K562 (cell line): Measurements from ENCODE around the gene HMCN2. TPM values are rescaled to one million over a fixed set of nuclear protein-coding genes. Genes with fewer than 3 reads are reported as not detected.

Source experiments
- ATAC-seq: fragments of 200-7000 bp; cut with Tn5 transposase; 3 replicates; pipeline ENCODE4 v1.9.1; 2020; ENCODE audit warnings: moderate library complexity
- BruUV-seq: library from RNA; stranded (reverse); fragments of 400-500 nt; replicated peaks from 2 replicates; lab custom pipeline; 2021; lab: Mats Ljungman, UMichigan
- CTCF ChIA-PET: fragments of 300-600 bp; formaldehyde crosslinking; extraction: SDS; loops from one replicate; lab custom pipeline; 2021; ENCODE audit warnings: low intra/inter-chr PET ratio; lab: Yijun Ruan, JAX
- POLR2A ChIA-PET: fragments of 300-600, 350-650 bp; sonication (Branson Sonifier 250); formaldehyde crosslinking; extraction: SDS; loops from one replicate; lab custom pipeline; 2021; ENCODE audit warnings: antibody characterized with exemption, inconsistent platforms; lab: Yijun Ruan, JAX
- DNase-seq, 4 experiments: peaks; one replicate each; pipeline versions ENCODE4 v3.0.0 to v3.0.0-alpha.2; 2011 to 2018; ENCODE audit warnings: low spot score in 3 of 4, mixed read lengths in 3 of 4; ENCODE audit errors: extremely low read depth in 1 of 4
- FAIRE-seq: peaks from 2 replicates; lab custom pipeline; 2011; peaks lifted over from hg19 to GRCh38; lab: Jason Lieb, UNC
- H2AFZ ChIP-seq: 2 replicates; pipeline ENCODE4 v1.6.0; 2011; ENCODE audit warnings: low read depth, low read length, control low read depth, inconsistent platforms
- H3K27ac ChIP-seq: fragments of 200-600 bp; 3 replicates; pipeline ENCODE4 v1.8.0; 2011; ENCODE audit warnings: low read depth, mild to moderate bottlenecking, control low read depth, inconsistent platforms, low read length, moderate library complexity, mixed read lengths; ENCODE audit errors: extremely low read depth
- H3K27me3 ChIP-seq, 2 experiments: fragments of 300-600 bp in 1 of 2; 2 replicates in 1 of 2; 3 replicates in 1 of 2; pipeline versions ENCODE4 v1.6.0 to v1.8.0; 2011; ENCODE audit warnings: inconsistent platforms in 2 of 2, low read length in 2 of 2, mild to moderate bottlenecking in 1 of 2, mixed read lengths in 1 of 2, moderate library complexity in 1 of 2; ENCODE audit not compliant: control insufficient read depth in 2 of 2, insufficient read depth in 2 of 2
- H3K36me3 ChIP-seq: fragments of 300-600 bp; 3 replicates; pipeline ENCODE4 v1.8.0; 2011; ENCODE audit warnings: mild to moderate bottlenecking, low read length, inconsistent platforms; ENCODE audit not compliant: control insufficient read depth, insufficient read depth
- H3K4me1 ChIP-seq, 2 experiments: fragments of 200-600 bp in 1 of 2; replicated peaks in 1 of 2; 2 replicates in 1 of 2; 3 replicates in 1 of 2; pipeline versions ENCODE4 v1.5.1 to v1.8.0; 2011; ENCODE audit warnings: inconsistent platforms in 2 of 2, low read length in 2 of 2, mild to moderate bottlenecking in 1 of 2, mixed read lengths in 1 of 2, moderate library complexity in 1 of 2; ENCODE audit not compliant: control insufficient read depth in 2 of 2, insufficient read depth in 2 of 2
- H3K4me2 ChIP-seq: 2 replicates; pipeline ENCODE4 v1.6.1; 2011; ENCODE audit warnings: low read length, control low read depth, inconsistent platforms, mixed read lengths; ENCODE audit not compliant: insufficient read depth
- H3K4me3 ChIP-seq: fragments of 200-600 bp; sonication (generic), shearing (Covaris generic); 2 replicates; pipeline ENCODE4 v1.5.1; 2016; ENCODE audit warnings: control low read depth, inconsistent platforms
- H3K79me2 ChIP-seq: fragments of 200-600 bp; 3 replicates; pipeline ENCODE4 v1.8.0; 2011; ENCODE audit warnings: low read length, inconsistent platforms; ENCODE audit not compliant: control insufficient read depth, insufficient read depth
- H3K9ac ChIP-seq, 2 experiments: 2 replicates each; pipeline versions ENCODE4 v1.6.0 to v1.6.1; 2011; ENCODE audit warnings: low read depth in 2 of 2, low read length in 2 of 2, control low read depth in 1 of 2, inconsistent platforms in 1 of 2, mild to moderate bottlenecking in 1 of 2, mixed read lengths in 1 of 2; ENCODE audit not compliant: insufficient read depth in 1 of 2
- H3K9me1 ChIP-seq: one replicate; pipeline ENCODE4 v1.6.0; 2011; ENCODE audit warnings: inconsistent platforms, mild to moderate bottlenecking, low read length, moderate library complexity; ENCODE audit not compliant: control insufficient read depth, insufficient read depth
- H3K9me3 ChIP-seq: replicated peaks from 2 replicates; pipeline ENCODE4 v1.5.1; 2011; ENCODE audit warnings: low read depth, low read length, inconsistent platforms; ENCODE audit not compliant: control insufficient read depth, insufficient read depth
- H4K20me1 ChIP-seq: replicated peaks from 2 replicates; pipeline ENCODE4 v1.6.1; 2011; ENCODE audit warnings: low read length, inconsistent platforms, mixed read lengths; ENCODE audit not compliant: control insufficient read depth, insufficient read depth
- LCOR ChIP-seq: sonication (generic); formaldehyde crosslinking; IDR thresholded peaks from 2 replicates; pipeline ENCODE4 v1.8.0; 2022; ENCODE audit warnings: mild to moderate bottlenecking, missing genetic modification reagents
- ZNF143 ChIP-seq: sonication (generic); formaldehyde crosslinking; IDR thresholded peaks from 2 replicates; pipeline ENCODE4 v1.9.0; 2022; ENCODE audit warnings: mild to moderate bottlenecking, missing genetic modification reagents
- WGBS: fragments of 100-300 bp; shearing (Covaris generic); methylation state at CpG from one replicate; pipeline ENCODE4 v1.1.6; 2016; ENCODE audit warnings: low coverage, mixed read lengths; ENCODE audit not compliant: insufficient coverage; ENCODE audit errors: missing lambda C conversion rate; 5-methylcytosine and 5-hydroxymethylcytosine counted together
- in situ Hi-C: fragments of 300-500 bp; cut with MboI; formaldehyde crosslinking; loops from 4 replicates; pipeline ENCODE4 v1.15.0; 2018; ENCODE audit warnings: inconsistent platforms, mixed read lengths
- intact Hi-C: fragments of 100-400 bp; cut with micrococcal nuclease; formaldehyde crosslinking; loops from 2 replicates; pipeline ENCODE4 v1.14.2; 2022
- polyA plus RNA-seq, 8 experiments: library from polyadenylated mRNA; depleted of rRNA in 4 of 8; stranded (reverse) in 5 of 8; unstranded in 3 of 8; fragments of >200 nt; fragmentation: Nextera tagmentation in 2 of 8; fragmentation: Illumina TruSeq in 1 of 8; extraction: Ambion mirVana in 2 of 8; extraction: Trizol in 1 of 8; gene quantifications; 2 replicates each; pipeline versions ENCODE4 v1.2.1 to v1.2.3, GENCODE V29; 2011 to 2014; ENCODE audit warnings: inconsistent platforms in 1 of 8, missing spikeins in 1 of 8
- total RNA-seq, 7 experiments: library from RNA; depleted of rRNA in 6 of 7; stranded (reverse); fragments of >200 nt in 6 of 7; fragmentation: Illumina TruSeq in 2 of 7; extraction: Trizol in 2 of 7; gene quantifications; 2 replicates each; pipeline versions ENCODE4 v1.2.1 to v1.2.3, GENCODE V29; 2011 to 2021; ENCODE audit warnings: low replicate concordance in 1 of 7
- TF ChIP-seq, protein P1 (sequence below): fragments of 250-450 bp; sonication (Bioruptor Pico); IDR thresholded peaks from 2 replicates; pipeline ENCODE4 v1.8.0; 2022; ENCODE audit warnings: moderate library complexity, mild to moderate bottlenecking, inconsistent platforms
- TF ChIP-seq, protein P2 (sequence below), 2 experiments: fragments of 450-650 bp in 1 of 2; sonication (generic) in 1 of 2; formaldehyde crosslinking in 1 of 2; IDR thresholded peaks in 1 of 2; conservative IDR thresholded peaks in 1 of 2; 2 replicates each; pipeline versions ENCODE4 v1.6.1 to v1.8.1; 2016 to 2023; ENCODE audit warnings: mild to moderate bottlenecking in 2 of 2, moderate library complexity in 2 of 2, inconsistent platforms in 1 of 2, missing genetic modification reagents in 1 of 2
- TF ChIP-seq, protein P3 (sequence below): fragments of 450-650 bp; IDR thresholded peaks from 2 replicates; pipeline ENCODE4 v1.6.1; 2016; ENCODE audit warnings: borderline replicate concordance

The HMCN2 gene
- total and polyA plus RNA-seq, 9 of the 15 experiments (the other 6 are each of a cell fraction or from before 2014, with no cell fraction given), result 0.01 TPM; not detected in 8

DNA sequence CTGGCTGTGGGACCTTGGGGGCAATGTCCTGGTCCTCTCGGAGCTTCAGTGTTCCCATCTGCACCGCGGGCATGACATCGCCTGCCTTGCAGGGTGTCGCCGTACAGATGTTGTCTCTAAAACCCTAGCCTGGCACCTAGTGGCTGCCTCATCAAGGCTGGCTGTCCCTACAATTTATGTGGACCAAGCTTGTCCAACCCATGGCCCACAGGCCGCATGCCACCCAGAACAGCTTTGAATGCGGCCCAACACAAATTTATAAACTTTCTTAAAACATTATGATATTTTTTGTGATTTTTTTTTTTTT, 160.9 kb downstream of the HMCN2 start:
- H3K4me3 ChIP-seq, result no peak overlapping the region
- ChIA-PET POLR2A (interaction anchor here (0.7 kb wide), 1 partner anchor 210 kb away, joined by 3 read pairs; no protein-coding TSS in a partner anchor), CTCF (no interaction called here)
- WGBS, result 4% methylated on average over 8 of the region's 8 CpGs
- no peaks in the 10 kb centered on the region for H3K36me3 ChIP-seq
- DNase-seq, result no peak
- H3K9ac ChIP-seq, result no peak overlapping the region
- no peak for ATAC-seq
- H4K20me1 ChIP-seq, result no peaks in the 10 kb centered on the region; the same call in 1 of the 2 replicates
- no peak overlapping the region for H3K4me2 ChIP-seq
- BruUV-seq, result no TSS peak
- H3K9me3 ChIP-seq, result peaks cover 3% of the 10 kb centered on the region; the same call in 1 of the 2 replicates
- no peaks in the 10 kb centered on the region for H3K79me2 ChIP-seq
- peaks cover 47 to 89% of the 10 kb centered on the region in 2 experiments; a peak in 4 of 5 replicates for H3K27me3 ChIP-seq
- no peak overlapping the region for H3K27ac ChIP-seq
- H3K9me1 ChIP-seq, result no peaks in the 10 kb centered on the region
- no peak overlapping the region for H2AFZ ChIP-seq
- no peak for FAIRE-seq
- in situ Hi-C loops, result loop anchor here (10.0 kb wide), 1 partner anchor 762 kb away; the partner anchor contains the start of gene PRRX2
- intact Hi-C loops, result no loop called here
- peaks cover 0 to 30% of the 10 kb centered on the region in 2 experiments; a peak in 2 of 5 replicates for H3K4me1 ChIP-seq
- TF ChIP-seq, protein P1, sequence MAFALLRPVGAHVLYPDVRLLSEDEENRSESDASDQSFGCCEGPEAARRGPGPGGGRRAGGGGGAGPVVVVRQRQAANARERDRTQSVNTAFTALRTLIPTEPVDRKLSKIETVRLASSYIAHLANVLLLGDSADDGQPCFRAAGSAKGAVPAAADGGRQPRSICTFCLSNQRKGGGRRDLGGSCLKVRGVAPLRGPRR (CRISPR knock-in tag), result no peak
- TF ChIP-seq, protein P2, sequence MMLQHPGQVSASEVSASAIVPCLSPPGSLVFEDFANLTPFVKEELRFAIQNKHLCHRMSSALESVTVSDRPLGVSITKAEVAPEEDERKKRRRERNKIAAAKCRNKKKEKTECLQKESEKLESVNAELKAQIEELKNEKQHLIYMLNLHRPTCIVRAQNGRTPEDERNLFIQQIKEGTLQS (IDR thresholded peaks at IDR 0.05), result no peak
- TF ChIP-seq, protein P2 (CRISPR knock-in tag; conservative IDR thresholded peaks at IDR 0.05), result no peak
- TF ChIP-seq LCOR (CRISPR knock-in tag) (no peak), ZNF143 (CRISPR knock-in tag) (no peak)
- TF ChIP-seq, protein P3, sequence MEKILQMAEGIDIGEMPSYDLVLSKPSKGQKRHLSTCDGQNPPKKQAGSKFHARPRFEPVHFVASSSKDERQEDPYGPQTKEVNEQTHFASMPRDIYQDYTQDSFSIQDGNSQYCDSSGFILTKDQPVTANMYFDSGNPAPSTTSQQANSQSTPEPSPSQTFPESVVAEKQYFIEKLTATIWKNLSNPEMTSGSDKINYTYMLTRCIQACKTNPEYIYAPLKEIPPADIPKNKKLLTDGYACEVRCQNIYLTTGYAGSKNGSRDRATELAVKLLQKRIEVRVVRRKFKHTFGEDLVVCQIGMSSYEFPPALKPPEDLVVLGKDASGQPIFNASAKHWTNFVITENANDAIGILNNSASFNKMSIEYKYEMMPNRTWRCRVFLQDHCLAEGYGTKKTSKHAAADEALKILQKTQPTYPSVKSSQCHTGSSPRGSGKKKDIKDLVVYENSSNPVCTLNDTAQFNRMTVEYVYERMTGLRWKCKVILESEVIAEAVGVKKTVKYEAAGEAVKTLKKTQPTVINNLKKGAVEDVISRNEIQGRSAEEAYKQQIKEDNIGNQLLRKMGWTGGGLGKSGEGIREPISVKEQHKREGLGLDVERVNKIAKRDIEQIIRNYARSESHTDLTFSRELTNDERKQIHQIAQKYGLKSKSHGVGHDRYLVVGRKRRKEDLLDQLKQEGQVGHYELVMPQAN, result no peak
